HCT116 (cell line): ENCODE results near the gene OPN1MW. TPM values are rescaled to one million over a fixed set of nuclear protein-coding genes. Genes with fewer than 3 reads are reported as not detected.
"Not testable (repeated sequence)": the region's sequence is repeated elsewhere in the genome, so short reads cannot be mapped to it uniquely, and the experiment has no call there.

Source experiments
- ATAC-seq: fragments of 200-7000 bp; cut with Tn5 transposase; 2 replicates; pipeline ENCODE4 v1.9.1; 2020; ENCODE audit warnings: mild to moderate bottlenecking, moderate library complexity
- BruUV-seq: library from RNA; stranded (reverse); fragments of 400-500 nt; replicated peaks from 2 replicates; lab custom pipeline; 2021; lab: Mats Ljungman, UMichigan
- CTCF ChIA-PET: fragments of 300-600 bp; sonication (Branson Sonifier 250); formaldehyde crosslinking; loops from one replicate; lab custom pipeline; 2021; ENCODE audit warnings: antibody characterized with exemption; lab: Charles Lee
- POLR2A ChIA-PET: fragments of 300-600, 350-600 bp; sonication (Branson Sonifier 250); formaldehyde crosslinking; loops from one replicate; lab custom pipeline; 2021; ENCODE audit warnings: antibody characterized with exemption; lab: Charles Lee
- RAD21 ChIA-PET, 2 experiments: fragments of 300-600 bp; sonication (Branson Sonifier 250); formaldehyde crosslinking; loops; one replicate each; lab custom pipeline; 2023; ENCODE audit warnings: low total read pairs in 2 of 2; ENCODE audit not compliant: uncharacterized antibody in 2 of 2, unreplicated experiment in 2 of 2, low non-redundant PET in 1 of 2; lab: Charles Lee
- DNase-seq: peaks from one replicate; pipeline ENCODE4 v3.0.0-alpha.2; 2010; ENCODE audit warnings: low read depth, low spot score
- H2AFZ ChIP-seq: fragments of 200-600 bp; shearing (Covaris generic), sonication (generic); 2 replicates; pipeline ENCODE4 v1.6.1; 2017; ENCODE audit warnings: low read depth, mixed run types, mixed read lengths, antibody characterized with exemption, low read length; ENCODE audit not compliant: poor library complexity, severe bottlenecking
- H3K27ac ChIP-seq: 2 replicates; pipeline ENCODE4 v1.5.1; 2012; ENCODE audit warnings: low read depth, low read length
- H3K27me3 ChIP-seq: fragments of 200-600 bp; sonication (generic); 2 replicates; pipeline ENCODE4 v1.6.1; 2016; ENCODE audit warnings: mixed run types, low read length, mixed read lengths; ENCODE audit not compliant: insufficient read depth
- H3K36me3 ChIP-seq, 2 experiments: fragments of 200-500 bp in 1 of 2; fragments of 200-600 bp in 1 of 2; sonication (Bioruptor generic) in 1 of 2; sonication (generic) in 1 of 2; 2 replicates each; pipeline versions ENCODE4 v1.5.1 to v1.6.1; 2014 to 2016; ENCODE audit warnings: low read length in 2 of 2, inconsistent platforms in 1 of 2, mixed read lengths in 1 of 2, mixed run types in 1 of 2; ENCODE audit not compliant: insufficient read depth in 2 of 2, control insufficient read depth in 1 of 2
- H3K4me1 ChIP-seq, 2 experiments: fragments of 200-600 bp in 1 of 2; sonication (generic) in 1 of 2; 2 replicates each; pipeline versions ENCODE4 v1.5.1 to v1.6.1; 2012 to 2017; ENCODE audit warnings: low read length in 2 of 2, inconsistent platforms in 1 of 2, mild to moderate bottlenecking in 1 of 2, mixed read lengths in 1 of 2, mixed run types in 1 of 2, moderate library complexity in 1 of 2; ENCODE audit not compliant: insufficient read depth in 2 of 2, control insufficient read depth in 1 of 2
- H3K4me2 ChIP-seq: fragments of 200-600 bp; sonication (generic); 2 replicates; pipeline ENCODE4 v1.6.1; 2017; ENCODE audit warnings: mixed run types, low read length, mixed read lengths
- H3K4me3 ChIP-seq, 2 experiments: fragments of 200-600 bp in 1 of 2; sonication (generic) in 1 of 2; replicated peaks in 1 of 2; 2 replicates each; pipeline ENCODE4 v1.5.1; 2011 to 2016; ENCODE audit warnings: low read length in 2 of 2, control low read depth in 1 of 2, low read depth in 1 of 2, mild to moderate bottlenecking in 1 of 2, mixed read lengths in 1 of 2, mixed run types in 1 of 2
- H3K79me2 ChIP-seq: fragments of 200-600 bp; sonication (generic); 2 replicates; pipeline ENCODE4 v1.6.1; 2017; ENCODE audit warnings: mild to moderate bottlenecking, mixed run types, low read length, moderate library complexity, mixed read lengths; ENCODE audit not compliant: insufficient read depth
- H3K9ac ChIP-seq: fragments of 200-600 bp; sonication (generic); 2 replicates; pipeline ENCODE4 v1.6.1; 2016; ENCODE audit warnings: low read length, mixed read lengths
- H3K9me2 ChIP-seq: fragments of 200-600 bp; sonication (generic), shearing (Covaris generic); 2 replicates; pipeline ENCODE4 v1.6.1; 2017; ENCODE audit warnings: mixed run types, mild to moderate bottlenecking, moderate library complexity; ENCODE audit not compliant: insufficient read depth
- H3K9me3 ChIP-seq, 2 experiments: fragments of 200-500 bp in 1 of 2; fragments of 200-600 bp in 1 of 2; sonication (Bioruptor generic) in 1 of 2; sonication (generic) in 1 of 2; 2 replicates each; pipeline ENCODE4 v1.6.1; 2014 to 2017; ENCODE audit warnings: low read length in 2 of 2, mixed read lengths in 2 of 2, inconsistent platforms in 1 of 2, low read depth in 1 of 2, mild to moderate bottlenecking in 1 of 2, mixed run types in 1 of 2, moderate library complexity in 1 of 2; ENCODE audit not compliant: control insufficient read depth in 1 of 2, insufficient read depth in 1 of 2
- H4K20me1 ChIP-seq: fragments of 200-600 bp; sonication (generic), shearing (Covaris generic); 2 replicates; pipeline ENCODE4 v1.6.1; 2017; ENCODE audit warnings: mixed run types, mild to moderate bottlenecking, moderate library complexity; ENCODE audit not compliant: insufficient read depth
- intact Hi-C: fragments of 100-400 bp; cut with micrococcal nuclease; formaldehyde crosslinking; loops from 2 replicates; pipeline ENCODE4 v1.10.0; 2022
- total RNA-seq: library from RNA; stranded (reverse); gene quantifications from one replicate; pipeline ENCODE4 v1.2.1, GENCODE V29; 2021; ENCODE audit not compliant: unreplicated experiment

Gene OPN1MW
- total RNA-seq, 1 experiment from 2014 or later: not detected

GRCh38 chrX:154194316-154194715, 11.9 kb downstream of the OPN1MW start:
- ATAC-seq, H3K4me3 ChIP-seq, DNase-seq, BruUV-seq, H3K27me3 ChIP-seq, POLR2A ChIA-PET, H3K79me2 ChIP-seq, H3K9me2 ChIP-seq, CTCF ChIA-PET, H4K20me1 ChIP-seq, RAD21 ChIA-PET, H3K27ac ChIP-seq, H3K9me3 ChIP-seq, H2AFZ ChIP-seq, H3K4me1 ChIP-seq, H3K4me2 ChIP-seq, intact Hi-C loops, H3K36me3 ChIP-seq, H3K9ac ChIP-seq: not testable (repeated sequence)

GRCh38 chrX:154196466-154196865, 14.1 kb downstream of the OPN1MW start:
- H3K79me2 ChIP-seq, H3K36me3 ChIP-seq, POLR2A ChIA-PET, CTCF ChIA-PET, ATAC-seq, H3K4me3 ChIP-seq, H3K4me2 ChIP-seq, DNase-seq, H3K9me2 ChIP-seq, H2AFZ ChIP-seq, H3K27ac ChIP-seq, intact Hi-C loops, H3K27me3 ChIP-seq, H3K4me1 ChIP-seq, H3K9me3 ChIP-seq, H4K20me1 ChIP-seq, BruUV-seq, H3K9ac ChIP-seq, RAD21 ChIA-PET: not testable (repeated sequence)

DNA sequence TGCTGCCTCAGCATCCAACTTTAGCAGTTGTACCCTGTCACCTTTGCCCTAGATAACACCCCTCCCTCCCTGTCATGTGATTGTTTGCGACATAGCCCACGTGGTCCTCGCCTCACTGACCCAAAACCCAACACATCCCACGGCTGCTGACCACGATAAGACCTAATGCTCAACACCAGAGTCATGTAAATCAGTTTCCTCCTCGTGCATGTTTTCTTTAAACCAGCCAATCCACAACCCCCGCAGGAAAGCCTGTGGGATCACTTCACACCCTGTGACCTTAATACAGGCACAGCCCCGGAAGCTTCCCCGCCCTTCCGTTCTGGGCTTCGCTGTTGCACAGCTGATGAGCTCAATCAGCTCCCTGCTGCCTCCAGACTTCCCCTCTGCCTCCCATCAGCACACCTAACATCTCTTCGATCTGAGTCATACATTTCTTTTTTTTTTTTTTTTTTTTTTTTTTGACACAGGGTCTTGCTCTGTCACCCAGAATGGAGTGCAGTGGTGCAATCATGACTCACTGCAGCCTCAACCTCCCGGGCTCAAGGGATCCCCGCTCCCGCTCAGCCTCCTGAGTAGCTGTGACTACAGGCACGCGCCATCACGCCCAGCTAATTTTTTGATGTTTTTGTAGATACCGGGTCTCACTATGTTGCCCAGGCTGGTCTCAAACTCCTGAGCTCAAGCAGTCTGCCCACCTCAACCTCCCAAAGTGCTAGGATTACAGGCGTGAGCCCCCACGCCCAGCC, 27.4 kb downstream of the OPN1MW start:
- H3K27ac ChIP-seq, H3K36me3 ChIP-seq, H3K9me3 ChIP-seq, RAD21 ChIA-PET, H3K9ac ChIP-seq, CTCF ChIA-PET, H3K27me3 ChIP-seq, H3K9me2 ChIP-seq, DNase-seq, intact Hi-C loops, H3K4me2 ChIP-seq, POLR2A ChIA-PET, H3K79me2 ChIP-seq, H3K4me3 ChIP-seq, BruUV-seq, H3K4me1 ChIP-seq, H2AFZ ChIP-seq, H4K20me1 ChIP-seq: not testable (repeated sequence)
- peak; percentile 95 for ATAC-seq

DNA sequence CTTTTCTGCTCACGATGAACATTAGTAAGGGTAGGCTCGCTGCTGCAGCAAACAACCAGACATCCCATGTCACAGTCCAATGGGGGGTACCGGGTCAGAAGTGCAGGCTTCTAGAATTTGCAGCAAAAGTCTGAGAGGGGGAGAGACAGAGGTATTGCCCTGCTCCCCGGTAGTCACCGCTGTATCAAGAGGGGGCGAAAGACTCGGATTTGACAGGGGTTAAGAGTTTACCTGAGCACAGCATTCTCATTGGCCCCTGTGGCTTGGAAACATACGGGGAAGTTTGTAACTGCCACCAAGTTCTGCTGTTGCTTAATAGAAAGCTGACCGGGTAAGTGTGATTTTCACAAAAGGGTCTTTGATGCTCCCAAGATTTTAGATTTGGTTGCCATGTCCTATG, 28.7 kb downstream of the OPN1MW start:
- H3K4me2 ChIP-seq, H3K9me3 ChIP-seq, H3K27ac ChIP-seq, H4K20me1 ChIP-seq, DNase-seq, CTCF ChIA-PET, H3K4me3 ChIP-seq, intact Hi-C loops, POLR2A ChIA-PET, H3K9me2 ChIP-seq, H2AFZ ChIP-seq, BruUV-seq, H3K79me2 ChIP-seq, RAD21 ChIA-PET, H3K27me3 ChIP-seq, ATAC-seq, H3K36me3 ChIP-seq, H3K9ac ChIP-seq, H3K4me1 ChIP-seq: not testable (repeated sequence)
